Smooth muscle cell (in vitro differentiated cells): ENCODE results near the gene RAP1GAP2. TPM values are rescaled to one million over a fixed set of nuclear protein-coding genes. Genes with fewer than 3 reads are reported as not detected.

Source experiments
- DNase-seq: peaks from one replicate; lab custom pipeline; 2025; ENCODE audit not compliant: unreplicated experiment; lab: John Stamatoyannopoulos, UW
- H2AFZ ChIP-seq: fragments of 200-600 bp; sonication (generic); 2 replicates; pipeline ENCODE4 v1.6.0; 2016; ENCODE audit warnings: antibody characterized with exemption, low read depth, mild to moderate bottlenecking
- H3F3A ChIP-seq: fragments of 200-600 bp; sonication (generic); 2 replicates; pipeline ENCODE4 v1.6.0; 2017; ENCODE audit warnings: antibody characterized with exemption, low read depth
- H3K27ac ChIP-seq: fragments of 200-600 bp; sonication (generic); 2 replicates; pipeline ENCODE4 v1.5.1; 2016; ENCODE audit warnings: low read depth, mild to moderate bottlenecking
- H3K27me3 ChIP-seq: fragments of 200-600 bp; sonication (generic); 2 replicates; pipeline ENCODE4 v1.6.1; 2016; ENCODE audit warnings: low read depth, mild to moderate bottlenecking
- H3K36me3 ChIP-seq: fragments of 200-600 bp; sonication (generic); 2 replicates; pipeline ENCODE4 v1.5.1; 2016; ENCODE audit warnings: low read depth
- H3K4me1 ChIP-seq: fragments of 200-600 bp; sonication (generic); 2 replicates; pipeline ENCODE4 v1.5.1; 2016; ENCODE audit warnings: low read depth
- H3K4me2 ChIP-seq: fragments of 200-600 bp; sonication (generic); 2 replicates; pipeline ENCODE4 v1.6.0; 2016; ENCODE audit warnings: mild to moderate bottlenecking
- H3K4me3 ChIP-seq: fragments of 200-600 bp; sonication (generic); 2 replicates; pipeline ENCODE4 v1.5.1; 2016; ENCODE audit warnings: mild to moderate bottlenecking
- H3K79me2 ChIP-seq: fragments of 200-600 bp; sonication (generic); 2 replicates; pipeline ENCODE4 v1.6.0; 2016; ENCODE audit warnings: low read depth, mild to moderate bottlenecking
- H3K9ac ChIP-seq: fragments of 200-600 bp; sonication (generic); 2 replicates; pipeline ENCODE4 v1.6.0; 2016; ENCODE audit warnings: low read depth
- H3K9me3 ChIP-seq: fragments of 200-600 bp; sonication (generic); replicated peaks from 2 replicates; pipeline ENCODE4 v1.5.1; 2016; ENCODE audit warnings: low read depth
- H4K20me1 ChIP-seq: fragments of 200-600 bp; sonication (generic); 2 replicates; pipeline ENCODE4 v1.6.0; 2016; ENCODE audit warnings: low read depth
- CTCF ChIP-seq: fragments of 200-600 bp; sonication (generic); IDR thresholded peaks from 2 replicates; pipeline ENCODE4 v1.5.1; 2017; ENCODE audit warnings: borderline replicate concordance, mild to moderate bottlenecking, antibody characterized with exemption; ENCODE audit not compliant: insufficient read depth, poor library complexity, severe bottlenecking
- WGBS: methylation state at CpG from one replicate; pipeline ENCODE4 v1.1.7; 2016; ENCODE audit warnings: low lambda C conversion rate; 5-methylcytosine and 5-hydroxymethylcytosine counted together
- polyA plus RNA-seq: library from polyadenylated mRNA; unstranded; fragments of >200 nt; fragmentation: Nextera tagmentation; extraction: Ambion mirVana; gene quantifications from 2 replicates; pipeline ENCODE4 v1.2.1, GENCODE V29; 2016
- total RNA-seq: library from RNA; depleted of rRNA; stranded (reverse); fragments of >200 nt; gene quantifications from 2 replicates; pipeline ENCODE4 v1.2.3, GENCODE V29; 2014

Gene RAP1GAP2
- total and polyA plus RNA-seq, 2 experiments from 2014 or later, result 0.31 to 0.99 TPM

GRCh38 chr17:2808367-2809335 lies 12.4 kb downstream of the RAP1GAP2 start:
- TF ChIP-seq CTCF, result no peak
- Histone ChIP-seq H3K27me3 (no peaks in the 10 kb centered on the region), H3K27ac (no peak overlapping the region), H3K4me2 (no peak overlapping the region), H3K9ac (no peak overlapping the region), H3K36me3 (no peaks in the 10 kb centered on the region), H2AFZ (no peak overlapping the region), H3K4me1 (peaks cover 11% of the 10 kb centered on the region), H3K9me3 (no peaks in the 10 kb centered on the region), H3K4me3 (no peak overlapping the region), H3K79me2 (no peaks in the 10 kb centered on the region), H3F3A (peaks cover 3% of the 10 kb centered on the region), H4K20me1 (no peaks in the 10 kb centered on the region)
- DNase-seq, result no peak
- WGBS, result 92% methylated on average over 30 of the region's 30 CpGs

GRCh38 chr17:2809337-2809736 lies 13.1 kb downstream of the RAP1GAP2 start:
- H3K4me1 ChIP-seq, result peaks cover 11% of the 10 kb centered on the region
- 99% methylated on average over 8 of the region's 14 CpGs for WGBS

GRCh38 chr17:2814049-2814448 lies 17.8 kb downstream of the RAP1GAP2 start:
- Histone ChIP-seq H3F3A (peaks cover 3% of the 10 kb centered on the region), H3K79me2 (no peaks in the 10 kb centered on the region), H3K4me2 (no peak overlapping the region), H3K27me3 (no peaks in the 10 kb centered on the region), H3K9ac (no peak overlapping the region), H3K4me1 (peaks cover 11% of the 10 kb centered on the region), H2AFZ (no peak overlapping the region), H3K27ac (no peak overlapping the region), H3K36me3 (no peaks in the 10 kb centered on the region), H3K4me3 (no peak overlapping the region), H3K9me3 (no peaks in the 10 kb centered on the region), H4K20me1 (no peaks in the 10 kb centered on the region)
- TF ChIP-seq CTCF, result no peak
- 91% methylated on average over 5 of the region's 5 CpGs for WGBS
- DNase-seq, result no peak

More at GRCh38 chr17:2809337-2809736, 13.1 kb downstream of the RAP1GAP2 start:
- Histone ChIP-seq H3K79me2 (no peaks in the 10 kb centered on the region), H3K4me2 (no peak overlapping the region), H3K27ac (no peak overlapping the region), H3K4me3 (no peak overlapping the region), H4K20me1 (no peaks in the 10 kb centered on the region), H3K9me3 (no peaks in the 10 kb centered on the region), H2AFZ (no peak overlapping the region), H3F3A (peaks cover 3% of the 10 kb centered on the region), H3K9ac (no peak overlapping the region), H3K27me3 (no peaks in the 10 kb centered on the region), H3K36me3 (no peaks in the 10 kb centered on the region)
- no peak for TF ChIP-seq CTCF
- DNase-seq, result no peak
